HEK293 (cell line): ENCODE results near the gene CD2AP.

Source experiments
- KLF1 ChIP-seq: fragments of 450-650 bp; formaldehyde crosslinking; IDR thresholded peaks from 2 replicates; pipeline ENCODE4 v1.5.1; 2016; ENCODE audit warnings: missing biosample characterization, missing genetic modification characterization
- KLF8 ChIP-seq: fragments of 450-650 bp; formaldehyde crosslinking; IDR thresholded peaks from 2 replicates; pipeline ENCODE4 v1.5.1; 2016; ENCODE audit warnings: missing biosample characterization, missing genetic modification characterization
- SP3 ChIP-seq: fragments of 450-650 bp; formaldehyde crosslinking; IDR thresholded peaks from 2 replicates; pipeline ENCODE4 v1.5.1; 2016; ENCODE audit warnings: missing biosample characterization, missing genetic modification characterization
- SP7 ChIP-seq: fragments of 450-650 bp; formaldehyde crosslinking; IDR thresholded peaks from 2 replicates; pipeline ENCODE4 v1.5.1; 2016; ENCODE audit warnings: missing biosample characterization, missing genetic modification characterization
- TCF7L2 ChIP-seq: IDR thresholded peaks from 2 replicates; pipeline ENCODE4 v1.6.1; 2011; ENCODE audit warnings: low read depth, mild to moderate bottlenecking, inconsistent platforms, low read length, moderate library complexity, borderline replicate concordance
- ZBTB21 ChIP-seq: fragments of 450-650 bp; formaldehyde crosslinking; IDR thresholded peaks from 2 replicates; pipeline ENCODE4 v1.5.1; 2017; ENCODE audit warnings: missing biosample characterization, missing genetic modification characterization
- ZBTB7A ChIP-seq: fragments of 450-650 bp; formaldehyde crosslinking; IDR thresholded peaks from 2 replicates; pipeline ENCODE4 v1.5.1; 2016; ENCODE audit warnings: low read depth, missing biosample characterization, missing genetic modification characterization
- ZFP37 ChIP-seq: fragments of 450-650 bp; formaldehyde crosslinking; IDR thresholded peaks from 2 replicates; pipeline ENCODE4 v1.5.1; 2016; ENCODE audit warnings: missing biosample characterization, missing genetic modification characterization
- ZFP69B ChIP-seq: fragments of 450-650 bp; formaldehyde crosslinking; IDR thresholded peaks from 2 replicates; pipeline ENCODE4 v1.5.1; 2016; ENCODE audit warnings: missing biosample characterization, missing genetic modification characterization
- ZNF10 ChIP-seq: fragments of 450-650 bp; formaldehyde crosslinking; IDR thresholded peaks from 2 replicates; pipeline ENCODE4 v1.5.1; 2017; ENCODE audit warnings: missing biosample characterization, missing genetic modification characterization
- ZNF133 ChIP-seq: fragments of 450-650 bp; formaldehyde crosslinking; IDR thresholded peaks from 2 replicates; pipeline ENCODE4 v1.5.1; 2016; ENCODE audit warnings: missing biosample characterization, missing genetic modification characterization
- ZNF138 ChIP-seq: fragments of 450-650 bp; formaldehyde crosslinking; IDR thresholded peaks from 2 replicates; pipeline ENCODE4 v1.5.1; 2016; ENCODE audit warnings: missing biosample characterization, missing genetic modification characterization, borderline replicate concordance
- ZNF174 ChIP-seq: fragments of 450-650 bp; formaldehyde crosslinking; IDR thresholded peaks from 2 replicates; pipeline ENCODE4 v1.5.0; 2017; ENCODE audit warnings: missing biosample characterization, mild to moderate bottlenecking, missing genetic modification characterization
- ZNF223 ChIP-seq: fragments of 450-650 bp; formaldehyde crosslinking; IDR thresholded peaks from 2 replicates; pipeline ENCODE4 v1.5.1; 2016; ENCODE audit warnings: missing biosample characterization, missing genetic modification characterization
- ZNF23 ChIP-seq: fragments of 450-650 bp; formaldehyde crosslinking; IDR thresholded peaks from 2 replicates; pipeline ENCODE4 v1.5.1; 2016; ENCODE audit warnings: missing biosample characterization, missing genetic modification characterization, borderline replicate concordance
- ZNF426 ChIP-seq: fragments of 450-650 bp; formaldehyde crosslinking; IDR thresholded peaks from 2 replicates; pipeline ENCODE4 v1.5.1; 2017; ENCODE audit warnings: missing biosample characterization, missing genetic modification characterization, mild to moderate bottlenecking, inconsistent platforms, moderate library complexity
- ZNF433 ChIP-seq: fragments of 450-650 bp; formaldehyde crosslinking; IDR thresholded peaks from 2 replicates; pipeline ENCODE4 v1.5.1; 2016; ENCODE audit warnings: missing biosample characterization, missing genetic modification characterization, low read depth
- ZNF544 ChIP-seq: fragments of 450-650 bp; formaldehyde crosslinking; IDR thresholded peaks from 2 replicates; pipeline ENCODE4 v1.5.0; 2017; ENCODE audit warnings: missing biosample characterization, missing genetic modification characterization
- ZNF555 ChIP-seq: fragments of 450-650 bp; formaldehyde crosslinking; conservative IDR thresholded peaks from 2 replicates; pipeline ENCODE4 v1.5.1; 2017; ENCODE audit warnings: missing biosample characterization, mild to moderate bottlenecking, missing genetic modification characterization, inconsistent platforms
- ZNF558 ChIP-seq: fragments of 450-650 bp; formaldehyde crosslinking; IDR thresholded peaks from 2 replicates; pipeline ENCODE4 v1.5.1; 2016; ENCODE audit warnings: missing biosample characterization, missing genetic modification characterization
- ZNF654 ChIP-seq: fragments of 450-650 bp; formaldehyde crosslinking; IDR thresholded peaks from 2 replicates; pipeline ENCODE4 v1.5.1; 2016; ENCODE audit warnings: low read depth, missing biosample characterization, missing genetic modification characterization
- ZNF664 ChIP-seq: fragments of 450-650 bp; formaldehyde crosslinking; IDR thresholded peaks from 2 replicates; pipeline ENCODE4 v1.5.1; 2016; ENCODE audit warnings: missing biosample characterization, missing genetic modification characterization
- ZNF747 ChIP-seq: fragments of 450-650 bp; formaldehyde crosslinking; IDR thresholded peaks from 2 replicates; pipeline ENCODE4 v1.5.1; 2016; ENCODE audit warnings: missing biosample characterization, missing genetic modification characterization
- ZNF768 ChIP-seq: fragments of 450-650 bp; formaldehyde crosslinking; IDR thresholded peaks from 2 replicates; pipeline ENCODE4 v1.5.1; 2018; ENCODE audit warnings: missing biosample characterization, mild to moderate bottlenecking, missing genetic modification characterization
- ZNF776 ChIP-seq: fragments of 450-650 bp; formaldehyde crosslinking; IDR thresholded peaks from 2 replicates; pipeline ENCODE4 v1.5.0; 2017; ENCODE audit warnings: missing biosample characterization, missing genetic modification characterization, borderline replicate concordance
- ZNF777 ChIP-seq: fragments of 450-650 bp; formaldehyde crosslinking; IDR thresholded peaks from 2 replicates; pipeline ENCODE4 v1.5.1; 2017; ENCODE audit warnings: missing biosample characterization, missing genetic modification characterization, borderline replicate concordance
- ZNF792 ChIP-seq: fragments of 450-650 bp; formaldehyde crosslinking; IDR thresholded peaks from 2 replicates; pipeline ENCODE4 v1.5.1; 2016; ENCODE audit warnings: missing biosample characterization, missing genetic modification characterization
- TF ChIP-seq, protein P1 (sequence below): fragments of 450-650 bp; formaldehyde crosslinking; IDR thresholded peaks from 2 replicates; pipeline ENCODE4 v1.5.1; 2016; ENCODE audit warnings: missing biosample characterization, missing genetic modification characterization
- TF ChIP-seq, protein P2 (sequence below): fragments of 450-650 bp; formaldehyde crosslinking; IDR thresholded peaks from 2 replicates; pipeline ENCODE4 v1.5.1; 2016; ENCODE audit warnings: missing biosample characterization, missing genetic modification characterization
- TF ChIP-seq, protein P3 (sequence below): fragments of 450-650 bp; formaldehyde crosslinking; IDR thresholded peaks from 2 replicates; pipeline ENCODE4 v1.5.1; 2017; ENCODE audit warnings: missing biosample characterization, missing genetic modification characterization
- TF ChIP-seq, protein P4 (sequence below): fragments of 450-650 bp; formaldehyde crosslinking; IDR thresholded peaks from 2 replicates; pipeline ENCODE4 v1.5.1; 2017; ENCODE audit warnings: missing biosample characterization, missing genetic modification characterization
- TF ChIP-seq, protein P5 (sequence below): fragments of 450-650 bp; formaldehyde crosslinking; IDR thresholded peaks from 2 replicates; pipeline ENCODE4 v1.5.1; 2016; ENCODE audit warnings: missing biosample characterization, missing genetic modification characterization
- TF ChIP-seq, protein P6 (sequence below): fragments of 450-650 bp; formaldehyde crosslinking; IDR thresholded peaks from 2 replicates; pipeline ENCODE4; 2016; ENCODE audit warnings: missing biosample characterization, missing genetic modification characterization

Gene CD2AP

DNA sequence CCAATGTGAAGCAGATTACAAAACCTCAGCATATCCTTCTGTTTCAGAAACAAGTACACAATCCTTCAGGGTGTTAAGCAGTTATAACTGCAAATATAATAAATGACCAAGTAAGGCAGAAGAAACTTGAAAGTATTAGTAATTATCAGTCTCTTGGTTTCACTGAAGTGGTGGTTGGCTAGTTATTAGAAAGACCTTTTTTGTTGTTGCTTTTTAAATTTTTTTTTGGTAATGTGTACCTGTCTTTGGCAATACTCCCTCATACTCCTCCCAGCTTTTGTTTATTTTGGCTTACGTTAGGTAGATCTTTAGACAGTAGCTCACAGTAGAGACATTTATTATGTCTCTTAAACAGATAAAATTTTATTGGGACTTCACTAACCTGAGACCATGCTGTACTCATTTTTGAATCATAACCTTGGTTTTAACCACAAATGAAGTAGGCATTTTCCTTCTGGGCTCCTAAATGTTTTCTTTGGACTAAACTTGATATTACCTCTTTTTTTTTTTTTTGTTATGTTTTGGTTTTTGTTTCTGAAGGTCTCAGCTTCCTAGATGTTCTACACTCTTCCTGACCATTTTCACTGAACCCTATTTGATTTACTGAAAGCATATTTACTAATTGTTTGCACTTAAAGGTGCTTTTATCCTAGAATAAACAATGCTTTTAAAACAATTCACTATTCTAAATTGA is 6.4 kb downstream of the CD2AP start (continued):
- no peak for TF ChIP-seq ZNF747 (tag by site-specific recombination)
- no peak for TF ChIP-seq ZNF223 (tag by site-specific recombination)
- TF ChIP-seq, protein P1, sequence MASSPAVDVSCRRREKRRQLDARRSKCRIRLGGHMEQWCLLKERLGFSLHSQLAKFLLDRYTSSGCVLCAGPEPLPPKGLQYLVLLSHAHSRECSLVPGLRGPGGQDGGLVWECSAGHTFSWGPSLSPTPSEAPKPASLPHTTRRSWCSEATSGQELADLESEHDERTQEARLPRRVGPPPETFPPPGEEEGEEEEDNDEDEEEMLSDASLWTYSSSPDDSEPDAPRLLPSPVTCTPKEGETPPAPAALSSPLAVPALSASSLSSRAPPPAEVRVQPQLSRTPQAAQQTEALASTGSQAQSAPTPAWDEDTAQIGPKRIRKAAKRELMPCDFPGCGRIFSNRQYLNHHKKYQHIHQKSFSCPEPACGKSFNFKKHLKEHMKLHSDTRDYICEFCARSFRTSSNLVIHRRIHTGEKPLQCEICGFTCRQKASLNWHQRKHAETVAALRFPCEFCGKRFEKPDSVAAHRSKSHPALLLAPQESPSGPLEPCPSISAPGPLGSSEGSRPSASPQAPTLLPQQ: no peak
- TF ChIP-seq TCF7L2: peak; percentile 68
- no peak for TF ChIP-seq ZNF555 (tag by site-specific recombination)
- TF ChIP-seq ZNF133 (tag by site-specific recombination): no peak
- peak; percentile 75 for TF ChIP-seq KLF8 (tag by site-specific recombination)
- TF ChIP-seq ZBTB7A: no peak
- TF ChIP-seq, protein P2, sequence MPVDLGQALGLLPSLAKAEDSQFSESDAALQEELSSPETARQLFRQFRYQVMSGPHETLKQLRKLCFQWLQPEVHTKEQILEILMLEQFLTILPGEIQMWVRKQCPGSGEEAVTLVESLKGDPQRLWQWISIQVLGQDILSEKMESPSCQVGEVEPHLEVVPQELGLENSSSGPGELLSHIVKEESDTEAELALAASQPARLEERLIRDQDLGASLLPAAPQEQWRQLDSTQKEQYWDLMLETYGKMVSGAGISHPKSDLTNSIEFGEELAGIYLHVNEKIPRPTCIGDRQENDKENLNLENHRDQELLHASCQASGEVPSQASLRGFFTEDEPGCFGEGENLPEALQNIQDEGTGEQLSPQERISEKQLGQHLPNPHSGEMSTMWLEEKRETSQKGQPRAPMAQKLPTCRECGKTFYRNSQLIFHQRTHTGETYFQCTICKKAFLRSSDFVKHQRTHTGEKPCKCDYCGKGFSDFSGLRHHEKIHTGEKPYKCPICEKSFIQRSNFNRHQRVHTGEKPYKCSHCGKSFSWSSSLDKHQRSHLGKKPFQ (tag by site-specific recombination): peak; percentile 50; the same call in 1 of the 2 replicates
- no peak for TF ChIP-seq ZNF138 (tag by site-specific recombination)
- no peak for TF ChIP-seq ZNF174
- no peak for TF ChIP-seq SP3 (tag by site-specific recombination)
- no peak for TF ChIP-seq ZNF23 (tag by site-specific recombination)
- no peak for TF ChIP-seq ZFP37
- TF ChIP-seq ZNF664 (tag by site-specific recombination): 0 out of 2 replicates have a peak, but pooled peaks have one; percentile 11
- TF ChIP-seq ZNF768 (tag by site-specific recombination): no peak
- TF ChIP-seq ZNF654 (tag by site-specific recombination): no peak
- peak; percentile 51; the same call in 1 of the 2 replicates for TF ChIP-seq SP7 (tag by site-specific recombination)
- TF ChIP-seq ZNF433: no peak
- no peak for TF ChIP-seq ZBTB21 (tag by site-specific recombination)
- TF ChIP-seq KLF1 (tag by site-specific recombination): no peak
- TF ChIP-seq, protein P3, sequence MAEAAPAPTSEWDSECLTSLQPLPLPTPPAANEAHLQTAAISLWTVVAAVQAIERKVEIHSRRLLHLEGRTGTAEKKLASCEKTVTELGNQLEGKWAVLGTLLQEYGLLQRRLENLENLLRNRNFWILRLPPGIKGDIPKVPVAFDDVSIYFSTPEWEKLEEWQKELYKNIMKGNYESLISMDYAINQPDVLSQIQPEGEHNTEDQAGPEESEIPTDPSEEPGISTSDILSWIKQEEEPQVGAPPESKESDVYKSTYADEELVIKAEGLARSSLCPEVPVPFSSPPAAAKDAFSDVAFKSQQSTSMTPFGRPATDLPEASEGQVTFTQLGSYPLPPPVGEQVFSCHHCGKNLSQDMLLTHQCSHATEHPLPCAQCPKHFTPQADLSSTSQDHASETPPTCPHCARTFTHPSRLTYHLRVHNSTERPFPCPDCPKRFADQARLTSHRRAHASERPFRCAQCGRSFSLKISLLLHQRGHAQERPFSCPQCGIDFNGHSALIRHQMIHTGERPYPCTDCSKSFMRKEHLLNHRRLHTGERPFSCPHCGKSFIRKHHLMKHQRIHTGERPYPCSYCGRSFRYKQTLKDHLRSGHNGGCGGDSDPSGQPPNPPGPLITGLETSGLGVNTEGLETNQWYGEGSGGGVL (tag by site-specific recombination): no peak
- TF ChIP-seq, protein P4, sequence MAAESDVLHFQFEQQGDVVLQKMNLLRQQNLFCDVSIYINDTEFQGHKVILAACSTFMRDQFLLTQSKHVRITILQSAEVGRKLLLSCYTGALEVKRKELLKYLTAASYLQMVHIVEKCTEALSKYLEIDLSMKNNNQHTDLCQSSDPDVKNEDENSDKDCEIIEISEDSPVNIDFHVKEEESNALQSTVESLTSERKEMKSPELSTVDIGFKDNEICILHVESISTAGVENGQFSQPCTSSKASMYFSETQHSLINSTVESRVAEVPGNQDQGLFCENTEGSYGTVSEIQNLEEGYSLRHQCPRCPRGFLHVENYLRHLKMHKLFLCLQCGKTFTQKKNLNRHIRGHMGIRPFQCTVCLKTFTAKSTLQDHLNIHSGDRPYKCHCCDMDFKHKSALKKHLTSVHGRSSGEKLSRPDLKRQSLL: peak; percentile 40; the same call in 1 of the 2 replicates
- TF ChIP-seq ZFP69B (tag by site-specific recombination): no peak
- peak; percentile 61; the same call in 1 of the 2 replicates for TF ChIP-seq ZNF10 (tag by site-specific recombination)
- TF ChIP-seq, protein P5, sequence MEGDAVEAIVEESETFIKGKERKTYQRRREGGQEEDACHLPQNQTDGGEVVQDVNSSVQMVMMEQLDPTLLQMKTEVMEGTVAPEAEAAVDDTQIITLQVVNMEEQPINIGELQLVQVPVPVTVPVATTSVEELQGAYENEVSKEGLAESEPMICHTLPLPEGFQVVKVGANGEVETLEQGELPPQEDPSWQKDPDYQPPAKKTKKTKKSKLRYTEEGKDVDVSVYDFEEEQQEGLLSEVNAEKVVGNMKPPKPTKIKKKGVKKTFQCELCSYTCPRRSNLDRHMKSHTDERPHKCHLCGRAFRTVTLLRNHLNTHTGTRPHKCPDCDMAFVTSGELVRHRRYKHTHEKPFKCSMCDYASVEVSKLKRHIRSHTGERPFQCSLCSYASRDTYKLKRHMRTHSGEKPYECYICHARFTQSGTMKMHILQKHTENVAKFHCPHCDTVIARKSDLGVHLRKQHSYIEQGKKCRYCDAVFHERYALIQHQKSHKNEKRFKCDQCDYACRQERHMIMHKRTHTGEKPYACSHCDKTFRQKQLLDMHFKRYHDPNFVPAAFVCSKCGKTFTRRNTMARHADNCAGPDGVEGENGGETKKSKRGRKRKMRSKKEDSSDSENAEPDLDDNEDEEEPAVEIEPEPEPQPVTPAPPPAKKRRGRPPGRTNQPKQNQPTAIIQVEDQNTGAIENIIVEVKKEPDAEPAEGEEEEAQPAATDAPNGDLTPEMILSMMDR (tag by site-specific recombination): no peak
- no peak for TF ChIP-seq ZNF426
- no peak for TF ChIP-seq ZNF544
- no peak for TF ChIP-seq ZNF776 (tag by site-specific recombination)
- no peak for TF ChIP-seq ZNF558 (tag by site-specific recombination)
- TF ChIP-seq, protein P6, sequence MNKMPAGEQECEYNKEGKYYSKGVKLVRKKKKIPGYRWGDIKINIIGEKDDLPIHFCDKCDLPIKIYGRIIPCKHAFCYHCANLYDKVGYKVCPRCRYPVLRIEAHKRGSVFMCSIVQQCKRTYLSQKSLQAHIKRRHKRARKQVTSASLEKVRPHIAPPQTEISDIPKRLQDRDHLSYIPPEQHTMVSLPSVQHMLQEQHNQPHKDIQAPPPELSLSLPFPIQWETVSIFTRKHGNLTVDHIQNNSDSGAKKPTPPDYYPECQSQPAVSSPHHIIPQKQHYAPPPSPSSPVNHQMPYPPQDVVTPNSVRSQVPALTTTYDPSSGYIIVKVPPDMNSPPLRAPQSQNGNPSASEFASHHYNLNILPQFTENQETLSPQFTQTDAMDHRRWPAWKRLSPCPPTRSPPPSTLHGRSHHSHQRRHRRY: no peak
- TF ChIP-seq ZNF777 (tag by site-specific recombination): no peak
- TF ChIP-seq ZNF792: no peak
